Stimulated activated CD4-positive, alpha-beta T cell treated with anti-CD3 and anti-CD28 coated beads, Interleukin-12 subunit alpha, Interleukin-12 subunit beta, amount 100 ng/mL, for 4 hours (primary cell): ENCODE results near the gene CCDC40.
A peak's percentile ranks its signal among the peaks of the same experiment; 100 is the strongest.

Source experiments
- DNase-seq: peaks from one replicate; pipeline ENCODE4 v3.0.0-alpha.2; 2020

CCDC40 gene

DNA sequence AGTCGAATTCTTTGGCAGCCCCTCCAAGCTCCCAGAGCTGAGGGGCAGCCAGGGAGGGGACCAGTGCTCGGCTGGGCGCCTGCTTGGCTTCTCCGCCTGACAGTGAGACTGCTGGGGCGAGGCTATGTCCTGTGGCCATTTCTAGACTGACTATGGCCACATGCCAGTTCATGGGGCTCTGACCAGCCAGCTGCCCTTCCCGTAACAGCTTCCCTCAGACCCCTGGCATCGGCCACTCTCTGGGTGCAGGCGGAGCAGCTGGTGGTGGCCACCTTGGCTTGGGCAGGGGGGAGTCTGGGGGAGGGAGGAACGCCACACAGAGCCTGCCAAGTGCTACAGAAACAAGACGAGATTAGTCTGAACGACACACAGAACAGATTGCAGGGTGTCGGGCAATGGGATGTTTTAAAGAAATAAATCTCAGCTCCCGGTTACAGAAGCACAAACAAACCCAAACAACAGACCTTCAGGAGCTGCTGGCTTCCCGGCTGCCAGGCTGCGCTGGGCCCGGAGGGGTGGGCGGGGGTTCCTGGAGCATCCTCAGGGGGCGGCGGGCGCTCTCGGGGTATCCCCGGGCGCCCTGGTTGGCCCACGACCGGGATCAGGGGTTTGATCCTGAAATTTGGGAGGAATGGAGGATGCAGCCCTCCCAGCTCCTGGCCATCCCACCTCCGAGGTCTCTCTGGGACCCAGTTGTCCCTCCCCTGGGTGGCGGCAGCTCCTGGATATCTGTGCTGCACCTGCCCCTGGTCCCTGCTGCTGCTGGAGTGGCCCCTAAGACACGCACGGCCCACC, 35.3 kb upstream of the CCDC40 start:
- no peak for DNase-seq

- DNase-seq, result no peak
Observed at GRCh38 chr17:80002070-80002641, 34.3 kb upstream of the CCDC40 start.

- DNase-seq, result no peak
Observed at GRCh38 chr17:80002690-80003490, 33.6 kb upstream of the CCDC40 start.

DNA sequence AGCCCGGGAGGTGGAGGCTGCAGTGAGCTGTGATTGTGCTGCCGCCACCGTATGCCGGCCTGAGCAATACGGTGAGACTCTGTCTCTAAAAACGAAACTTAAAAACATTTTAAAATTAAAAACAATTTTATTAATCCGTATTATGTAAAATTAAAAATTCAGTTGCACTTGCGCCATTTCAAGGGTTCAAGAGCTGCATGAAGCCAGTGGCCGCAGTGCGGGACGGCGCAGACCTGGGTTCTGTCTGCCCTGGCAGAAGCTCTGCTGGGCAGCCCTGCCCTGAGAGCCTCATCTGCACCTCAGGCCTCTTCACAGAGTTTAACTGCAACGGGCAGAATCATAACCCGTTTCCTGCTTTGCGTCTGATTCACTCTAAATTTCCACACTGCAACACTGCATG, 32.5 kb upstream of the CCDC40 start:
- DNase-seq, result no peak

DNA sequence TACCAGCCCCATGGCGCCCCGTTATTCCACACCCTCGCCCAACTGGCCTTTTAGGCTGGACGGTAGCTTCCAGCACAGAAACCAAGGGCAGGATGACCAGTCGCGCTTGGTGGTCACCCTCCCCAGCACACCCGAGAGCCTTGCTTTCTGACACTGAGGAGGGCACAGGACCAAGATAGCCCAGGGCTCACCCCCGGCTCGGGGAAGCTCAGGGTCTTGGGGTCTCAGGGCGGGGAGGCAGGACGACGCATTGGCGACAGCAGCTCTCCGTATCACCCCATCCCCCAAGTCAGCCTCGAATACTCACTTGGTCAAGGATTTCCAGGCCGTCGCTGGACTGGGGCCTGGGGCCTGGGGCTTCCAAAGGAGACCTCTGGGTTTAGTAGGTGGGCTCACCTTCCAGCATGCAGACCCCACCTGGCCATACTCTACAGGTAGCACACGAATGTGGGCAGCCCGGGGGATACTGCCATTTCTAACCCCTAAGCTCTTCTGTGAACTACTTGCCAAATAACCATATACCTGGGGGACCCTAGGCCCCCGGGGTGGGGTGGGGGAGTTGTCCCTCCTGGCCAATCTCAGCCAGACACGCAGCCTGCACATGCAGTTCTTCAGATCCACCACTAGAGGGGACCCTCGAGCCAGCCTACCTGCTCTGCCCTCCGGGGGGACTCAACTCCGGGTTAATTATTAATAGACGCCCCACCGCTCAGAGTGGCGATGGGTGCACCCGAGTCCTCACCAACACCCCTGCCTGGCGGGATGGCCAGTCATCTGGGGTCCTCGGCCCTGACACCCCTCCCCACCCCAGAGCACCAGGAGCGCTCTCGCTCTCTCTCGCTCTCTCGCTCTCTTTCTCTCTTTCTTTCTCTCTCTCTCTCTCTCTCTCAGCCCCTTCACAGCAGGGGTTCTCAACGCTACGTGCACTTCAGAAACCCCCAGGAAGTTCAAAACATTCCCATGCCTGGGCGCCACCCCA, 30.8 kb upstream of the CCDC40 start:
- DNase-seq, result peak; percentile 47

GRCh38 chr17:80006339-80006720, 30.1 kb upstream of the CCDC40 start:
- DNase-seq, result no peak

- no peak for DNase-seq
Observed at GRCh38 chr17:80006811-80007752, 29.4 kb upstream of the CCDC40 start.

GRCh38 chr17:80007939-80008338, 28.5 kb upstream of the CCDC40 start:
- DNase-seq, result no peak

DNA sequence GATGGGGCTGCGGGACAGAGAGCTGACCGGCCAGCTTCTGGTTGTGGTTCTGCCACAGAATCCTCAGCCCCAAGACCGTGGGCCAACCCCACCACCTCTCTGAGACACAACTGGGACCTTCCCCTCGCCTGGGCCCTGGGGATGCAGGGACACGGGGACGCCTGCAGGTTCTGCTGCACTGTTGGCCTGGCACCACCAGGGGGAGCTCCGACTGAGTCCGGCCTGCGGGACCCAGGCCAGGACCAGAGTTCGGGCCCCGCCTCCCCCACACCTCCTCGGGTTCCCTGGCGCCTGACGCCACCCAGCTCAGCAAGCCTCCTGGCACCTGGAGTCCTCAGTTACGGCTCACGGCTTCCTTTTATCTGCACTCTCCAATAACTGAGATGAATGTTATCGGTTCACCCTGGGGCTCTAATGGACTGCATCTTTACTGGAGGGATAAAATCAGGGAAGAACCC, 28.0 kb upstream of the CCDC40 start:
- DNase-seq, result peak; percentile 79

GRCh38 chr17:80008848-80009247, 27.6 kb upstream of the CCDC40 start:
- DNase-seq, result no peak

DNA sequence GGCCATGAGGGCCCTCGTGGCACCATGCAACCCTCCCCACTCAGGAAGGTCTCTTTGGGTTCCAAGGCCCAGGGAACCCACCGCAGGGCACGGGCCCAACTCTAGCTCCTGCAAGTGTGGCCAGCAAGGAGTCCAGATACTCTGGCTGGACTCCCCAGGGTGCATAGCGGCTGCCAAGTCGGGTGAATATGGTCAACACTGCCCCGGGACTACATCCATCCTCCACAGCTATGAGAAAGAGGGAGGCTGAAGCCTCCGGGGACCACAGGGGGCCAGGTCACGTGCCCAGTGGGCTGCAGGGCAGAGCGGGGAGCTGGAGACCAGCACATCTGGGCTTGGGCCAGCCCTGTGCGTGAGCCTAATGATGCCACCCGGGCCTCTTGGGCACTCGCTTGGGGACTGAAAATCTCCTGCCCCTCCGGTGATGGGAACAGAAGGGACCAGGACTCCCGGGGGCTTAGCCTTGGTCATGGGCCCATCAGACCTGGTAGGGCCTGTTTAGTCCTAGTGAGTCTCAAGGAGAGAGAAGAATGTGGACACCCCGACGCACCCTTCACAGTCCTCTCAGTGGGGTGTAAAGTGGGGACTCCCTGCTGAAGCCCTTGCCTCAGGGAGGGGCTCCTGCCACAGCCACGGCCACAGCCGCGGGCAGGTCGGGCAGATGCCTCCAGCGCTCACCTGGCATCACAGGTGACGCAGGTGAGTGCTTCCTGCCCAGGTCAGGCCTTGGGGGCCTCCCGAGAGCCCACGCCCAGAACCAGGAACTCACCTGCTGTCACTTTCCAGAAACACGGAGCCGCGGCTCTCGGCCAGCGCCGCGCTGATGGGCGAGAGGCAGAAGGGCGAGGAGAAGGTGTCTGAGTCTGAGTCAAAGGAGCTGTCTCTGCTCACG, 26.8 kb upstream of the CCDC40 start:
- no peak for DNase-seq

DNA sequence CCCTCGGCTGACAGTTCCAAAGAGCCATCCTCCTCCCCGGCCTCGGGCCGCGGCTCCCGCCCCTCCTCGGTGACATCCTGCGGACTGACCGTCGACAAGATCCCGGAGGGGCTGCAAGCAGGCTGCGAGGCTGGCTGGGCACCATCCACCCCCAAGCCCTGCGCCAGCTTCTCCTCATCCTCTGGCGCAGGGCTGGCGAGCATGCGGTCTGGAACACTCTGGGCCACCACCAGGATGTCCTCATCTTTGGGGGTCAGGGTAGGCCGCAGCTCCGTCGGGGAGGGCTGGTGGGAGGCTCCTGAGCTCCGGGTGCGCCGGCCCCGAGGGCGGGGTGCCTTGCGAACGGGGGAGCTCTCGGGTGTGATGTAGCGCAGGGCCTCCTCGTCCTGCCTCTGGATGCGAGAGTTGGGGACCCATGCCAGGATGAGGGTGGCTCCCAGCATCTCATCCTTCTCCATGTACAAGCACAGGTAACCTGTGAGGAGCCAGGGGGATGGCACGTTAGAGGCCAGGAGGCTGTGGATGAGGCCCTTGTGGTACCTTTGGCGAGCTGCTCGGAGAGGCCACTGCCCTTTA, 26.1 kb upstream of the CCDC40 start:
- no peak for DNase-seq

DNA sequence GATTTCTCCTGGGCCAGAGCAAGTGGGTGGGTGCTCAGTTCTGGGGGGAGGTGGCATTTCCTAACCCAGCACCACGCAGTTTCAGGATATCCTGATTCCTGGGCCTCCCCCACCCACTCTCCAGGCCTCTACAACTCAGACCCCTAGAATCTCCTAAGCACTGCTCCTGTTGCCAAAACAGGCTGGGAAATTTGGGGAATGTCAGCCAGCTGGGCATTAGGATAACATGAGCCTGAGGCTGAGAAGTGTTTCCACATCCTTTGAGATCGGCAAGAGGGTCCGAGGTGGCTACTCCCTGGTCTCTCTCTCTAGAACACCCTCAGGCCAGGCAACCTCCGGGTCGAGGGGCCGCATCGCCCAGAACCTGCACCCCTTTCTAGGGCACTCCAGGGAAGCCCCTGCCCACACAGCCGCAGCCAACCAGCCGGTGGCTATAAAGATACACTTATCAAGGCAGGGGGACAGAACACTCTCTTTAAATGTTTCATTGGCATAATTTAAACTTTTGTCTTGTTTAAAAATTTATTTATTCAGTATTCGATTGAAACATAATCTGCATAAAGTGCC, 24.4 kb upstream of the CCDC40 start:
- DNase-seq, result no peak

DNA sequence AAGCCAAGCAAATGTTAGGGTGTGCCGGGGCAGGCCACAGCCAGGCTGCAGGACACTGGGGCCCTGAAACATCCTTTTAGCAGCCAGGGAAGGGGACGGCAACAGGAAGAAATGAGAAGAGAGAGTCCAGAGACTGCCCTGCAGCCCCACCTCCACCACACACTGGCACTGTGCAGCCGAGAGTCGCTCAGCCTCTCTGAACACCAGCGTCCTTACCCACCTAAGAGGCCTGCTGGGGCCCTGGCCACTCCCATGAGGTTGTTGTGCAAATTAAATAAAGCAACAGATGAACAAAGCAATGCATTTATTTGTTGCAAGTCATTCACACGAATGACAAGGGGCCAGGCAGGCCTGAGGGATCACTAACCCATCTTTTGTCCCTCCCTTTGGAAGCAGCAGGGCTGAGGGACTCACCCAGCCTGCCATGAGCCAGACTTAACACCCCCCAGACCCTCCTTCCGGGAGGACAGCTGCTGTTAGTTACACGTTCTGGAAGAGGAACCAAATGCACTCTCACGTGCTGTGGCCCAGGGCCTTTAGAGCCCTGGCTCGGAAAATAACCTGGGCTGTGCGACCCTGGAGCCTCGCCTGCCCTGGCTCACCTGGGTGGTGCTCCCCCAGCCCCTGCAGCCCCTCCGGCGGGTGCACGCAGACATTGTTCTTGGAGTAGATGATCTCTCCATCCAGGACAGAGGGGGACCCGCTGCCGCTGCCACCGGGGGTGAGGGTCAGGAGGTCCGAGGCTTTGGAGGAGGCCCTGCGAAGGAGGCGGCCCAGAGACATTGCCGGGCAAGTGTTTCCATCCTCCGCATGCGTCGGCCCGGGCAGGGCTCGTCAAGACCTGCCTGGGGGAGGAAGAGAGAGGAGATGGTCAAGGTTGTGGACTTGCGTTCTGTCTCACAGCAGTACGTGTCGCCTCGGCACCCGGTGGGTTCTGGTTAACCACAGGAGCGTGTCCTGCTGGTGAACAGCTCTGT, 23.4 kb upstream of the CCDC40 start:
- DNase-seq, result no peak

- no peak for DNase-seq
Observed at GRCh38 chr17:80017226-80018010, 19.0 kb upstream of the CCDC40 start.

DNA sequence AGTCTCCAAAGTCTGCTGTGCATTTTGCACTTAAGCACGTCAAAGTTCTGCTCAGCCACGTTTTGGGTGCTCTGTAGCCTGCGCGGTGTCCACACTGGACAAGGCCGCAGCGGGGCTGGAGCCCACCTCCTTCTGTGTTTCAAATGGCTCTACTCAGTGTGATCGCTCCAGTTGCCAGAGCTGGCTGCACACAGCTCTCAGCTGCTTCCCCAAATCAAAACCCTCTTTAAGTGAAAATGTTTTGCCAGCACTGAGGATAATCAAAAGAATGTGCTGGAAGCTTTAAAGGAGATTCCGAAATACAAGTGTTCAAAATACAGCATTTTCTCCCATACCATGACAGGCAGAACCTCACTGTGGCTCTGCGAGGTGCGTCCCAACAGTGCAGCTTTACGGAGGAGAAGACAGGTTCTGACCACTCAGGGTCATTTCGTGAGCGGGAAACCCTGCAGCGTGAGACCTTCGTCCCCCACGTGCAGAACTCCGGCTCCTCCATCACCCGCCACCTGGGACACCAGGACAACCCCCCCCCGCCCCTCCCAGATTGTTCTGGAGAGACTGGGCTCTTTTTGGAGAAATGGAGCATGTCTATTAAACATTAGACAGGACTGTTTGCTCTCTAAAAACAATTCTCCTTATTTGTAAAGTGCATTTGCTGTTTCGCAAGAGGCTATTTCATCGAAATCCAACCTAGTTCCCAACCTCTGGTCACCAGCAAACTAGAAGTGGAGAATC, 17.4 kb upstream of the CCDC40 start:
- no peak for DNase-seq

- DNase-seq, result no peak
Observed at GRCh38 chr17:80021600-80021999, 14.8 kb upstream of the CCDC40 start.
